ENCODE results near the gene MRAP.

DNA sequence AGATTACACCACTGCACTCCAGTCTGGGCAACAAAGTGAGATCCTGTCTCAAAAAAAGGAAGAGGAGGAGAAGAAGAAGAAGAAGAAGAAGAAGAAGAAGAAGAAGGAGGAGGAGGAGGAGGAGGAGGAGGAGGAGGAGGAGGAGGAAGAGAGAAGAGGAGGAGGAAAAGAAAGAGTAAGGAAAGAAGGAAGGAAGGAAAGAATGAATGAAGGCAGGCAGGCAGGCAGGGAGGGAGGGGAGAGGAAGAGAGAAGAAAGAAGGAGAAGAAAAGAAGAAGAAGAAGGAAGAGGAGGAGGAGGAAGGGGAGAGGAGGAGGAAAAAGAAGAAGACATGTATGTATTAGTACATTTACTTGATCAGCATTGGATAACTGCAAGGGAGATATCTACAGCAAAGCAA lies 46.5 kb upstream of the MRAP start:
- TF ChIP-seq, protein P1, sequence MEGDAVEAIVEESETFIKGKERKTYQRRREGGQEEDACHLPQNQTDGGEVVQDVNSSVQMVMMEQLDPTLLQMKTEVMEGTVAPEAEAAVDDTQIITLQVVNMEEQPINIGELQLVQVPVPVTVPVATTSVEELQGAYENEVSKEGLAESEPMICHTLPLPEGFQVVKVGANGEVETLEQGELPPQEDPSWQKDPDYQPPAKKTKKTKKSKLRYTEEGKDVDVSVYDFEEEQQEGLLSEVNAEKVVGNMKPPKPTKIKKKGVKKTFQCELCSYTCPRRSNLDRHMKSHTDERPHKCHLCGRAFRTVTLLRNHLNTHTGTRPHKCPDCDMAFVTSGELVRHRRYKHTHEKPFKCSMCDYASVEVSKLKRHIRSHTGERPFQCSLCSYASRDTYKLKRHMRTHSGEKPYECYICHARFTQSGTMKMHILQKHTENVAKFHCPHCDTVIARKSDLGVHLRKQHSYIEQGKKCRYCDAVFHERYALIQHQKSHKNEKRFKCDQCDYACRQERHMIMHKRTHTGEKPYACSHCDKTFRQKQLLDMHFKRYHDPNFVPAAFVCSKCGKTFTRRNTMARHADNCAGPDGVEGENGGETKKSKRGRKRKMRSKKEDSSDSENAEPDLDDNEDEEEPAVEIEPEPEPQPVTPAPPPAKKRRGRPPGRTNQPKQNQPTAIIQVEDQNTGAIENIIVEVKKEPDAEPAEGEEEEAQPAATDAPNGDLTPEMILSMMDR (conservative IDR thresholded peaks at IDR 0.05) = no peak
- TF ChIP-seq ZFX (IDR thresholded peaks at IDR 0.05) = no peak
